ENCODE data around the gene DOCK4. TPM values are rescaled to one million over a fixed set of nuclear protein-coding genes. Genes with fewer than 3 reads are reported as not detected.

DOCK4 gene
- total RNA-seq, 1 experiment from 2014 or later: 3.4 TPM

DNA sequence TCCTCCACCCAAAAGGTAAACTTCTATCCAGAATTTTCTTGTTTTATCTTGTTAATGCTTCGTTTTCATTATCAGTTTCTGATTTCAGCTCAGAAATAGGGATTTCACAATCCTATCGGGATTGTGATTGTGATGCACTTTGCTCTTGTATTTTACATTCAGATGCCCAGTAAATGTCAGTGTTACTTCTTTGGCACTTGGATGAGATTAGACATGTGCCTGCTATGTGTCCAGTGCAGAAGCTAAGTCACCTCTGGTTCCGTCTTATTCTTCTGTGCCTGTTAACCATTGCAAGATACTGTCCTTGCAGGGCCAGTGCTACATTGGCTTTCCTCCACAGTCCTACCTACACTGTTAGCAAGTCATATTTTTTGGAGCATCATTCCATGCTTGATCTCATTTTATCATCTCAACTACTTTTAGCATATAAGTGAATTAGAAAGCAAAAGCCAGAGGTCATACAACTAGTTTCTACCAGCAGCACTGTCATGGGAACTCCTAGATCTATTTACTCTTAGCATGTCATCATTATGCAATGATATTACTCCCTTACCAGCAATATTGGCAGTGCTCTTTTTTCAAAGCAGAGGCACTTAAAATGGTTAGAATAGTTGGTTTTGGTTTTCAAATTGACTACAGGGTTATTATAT, 27.0 kb upstream of the DOCK4 start:
- H3K4me1 Mint-ChIP-seq (ENCODE audit: low read depth, unreplicated experiment): no peaks in the 10 kb centered on the region
- no peak for DNase-seq
- no TSS peak for BruUV-seq (replicated peaks)
- H3K36me3 Mint-ChIP-seq (ENCODE audit: insufficient read depth, unreplicated experiment): peaks cover 5% of the 10 kb centered on the region
- H3K9me3 Mint-ChIP-seq (ENCODE audit: low read depth, unreplicated experiment): peaks cover 8% of the 10 kb centered on the region
- intact Hi-C loops (cut with micrococcal nuclease; ENCODE audit: unreplicated experiment): no loop called here
- no peak overlapping the region for H3K27ac Mint-ChIP-seq (ENCODE audit: unreplicated experiment)
- H3K4me3 Mint-ChIP-seq (ENCODE audit: low read depth, unreplicated experiment): no peak overlapping the region
- CTCF ChIA-PET: no interaction called here
- H3K27me3 Mint-ChIP-seq (ENCODE audit: unreplicated experiment): no peaks in the 10 kb centered on the region
- TF ChIP-seq, protein P1, sequence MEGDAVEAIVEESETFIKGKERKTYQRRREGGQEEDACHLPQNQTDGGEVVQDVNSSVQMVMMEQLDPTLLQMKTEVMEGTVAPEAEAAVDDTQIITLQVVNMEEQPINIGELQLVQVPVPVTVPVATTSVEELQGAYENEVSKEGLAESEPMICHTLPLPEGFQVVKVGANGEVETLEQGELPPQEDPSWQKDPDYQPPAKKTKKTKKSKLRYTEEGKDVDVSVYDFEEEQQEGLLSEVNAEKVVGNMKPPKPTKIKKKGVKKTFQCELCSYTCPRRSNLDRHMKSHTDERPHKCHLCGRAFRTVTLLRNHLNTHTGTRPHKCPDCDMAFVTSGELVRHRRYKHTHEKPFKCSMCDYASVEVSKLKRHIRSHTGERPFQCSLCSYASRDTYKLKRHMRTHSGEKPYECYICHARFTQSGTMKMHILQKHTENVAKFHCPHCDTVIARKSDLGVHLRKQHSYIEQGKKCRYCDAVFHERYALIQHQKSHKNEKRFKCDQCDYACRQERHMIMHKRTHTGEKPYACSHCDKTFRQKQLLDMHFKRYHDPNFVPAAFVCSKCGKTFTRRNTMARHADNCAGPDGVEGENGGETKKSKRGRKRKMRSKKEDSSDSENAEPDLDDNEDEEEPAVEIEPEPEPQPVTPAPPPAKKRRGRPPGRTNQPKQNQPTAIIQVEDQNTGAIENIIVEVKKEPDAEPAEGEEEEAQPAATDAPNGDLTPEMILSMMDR (IDR thresholded peaks at IDR 0.05; ENCODE audit: unreplicated experiment): no peak

DNA sequence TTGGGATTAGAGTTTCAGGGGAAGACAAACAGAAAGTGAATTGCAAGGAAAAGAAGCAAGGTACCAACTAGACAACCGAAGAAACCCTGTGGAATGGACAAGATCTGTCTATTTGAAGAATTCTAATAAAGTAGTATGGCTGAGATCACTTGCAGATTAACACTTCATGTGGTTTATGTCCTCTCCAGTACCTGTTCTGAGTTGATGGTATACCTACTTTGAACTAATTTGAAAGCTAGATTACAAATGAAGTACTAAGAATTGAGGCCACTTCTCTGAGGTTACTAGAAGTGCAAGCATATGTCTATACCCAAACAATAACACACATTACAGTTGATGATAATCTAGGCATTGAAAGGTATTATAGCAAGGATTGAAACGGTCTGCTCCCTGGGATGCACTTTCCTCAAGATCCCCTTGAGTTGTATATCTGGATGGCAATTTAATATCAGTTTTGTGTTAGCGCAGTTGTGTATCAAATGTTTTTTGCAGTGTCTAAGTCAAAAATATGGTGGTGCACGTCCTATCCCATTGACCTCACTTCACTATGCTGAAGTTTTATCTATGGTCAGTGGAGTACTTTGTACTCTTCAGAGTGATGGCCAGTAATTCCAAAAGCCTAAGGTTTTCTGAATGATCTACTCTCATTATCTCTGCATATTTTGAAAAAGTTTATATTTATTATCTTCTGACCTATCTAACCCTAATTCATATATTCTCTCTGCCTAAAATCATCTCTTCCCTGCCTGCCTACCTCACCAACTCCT, 26.2 kb upstream of the DOCK4 start:
- Mint-ChIP-seq H3K9me3 (ENCODE audit: low read depth, unreplicated experiment) (peaks cover 5% of the 10 kb centered on the region), H3K27ac (ENCODE audit: unreplicated experiment) (no peak overlapping the region), H3K4me3 (ENCODE audit: low read depth, unreplicated experiment) (no peak overlapping the region), H3K27me3 (ENCODE audit: unreplicated experiment) (no peaks in the 10 kb centered on the region), H3K36me3 (ENCODE audit: insufficient read depth, unreplicated experiment) (peaks cover 5% of the 10 kb centered on the region), H3K4me1 (ENCODE audit: low read depth, unreplicated experiment) (no peaks in the 10 kb centered on the region)
- CTCF ChIA-PET: no interaction called here
- intact Hi-C loops (cut with micrococcal nuclease; ENCODE audit: unreplicated experiment): no loop called here
- no TSS peak for BruUV-seq (replicated peaks)
- TF ChIP-seq, protein P1 (IDR thresholded peaks at IDR 0.05; ENCODE audit: unreplicated experiment): no peak
- DNase-seq: no peak

DNA sequence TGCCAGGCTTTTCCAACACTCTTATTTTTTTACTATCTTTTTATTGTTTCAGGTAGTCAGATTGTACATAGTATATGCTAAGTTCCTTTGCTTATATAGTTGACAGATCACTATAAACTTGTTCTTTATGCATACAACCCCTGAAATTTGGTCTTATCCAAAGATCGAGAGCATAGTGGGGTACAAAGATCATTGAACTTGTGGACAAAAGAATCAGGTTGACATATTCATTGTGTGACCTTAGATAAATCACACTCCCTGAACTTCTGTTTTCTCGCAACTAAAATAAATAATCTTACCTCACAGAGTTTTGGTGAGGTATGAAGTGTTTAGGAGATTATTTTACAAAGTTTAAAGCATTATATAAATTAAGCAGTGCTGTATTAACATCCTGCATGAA, 22.4 kb upstream of the DOCK4 start:
- H3K9me3 Mint-ChIP-seq (ENCODE audit: low read depth, unreplicated experiment): no peaks in the 10 kb centered on the region
- no peaks in the 10 kb centered on the region for H3K36me3 Mint-ChIP-seq (ENCODE audit: insufficient read depth, unreplicated experiment)
- no peak overlapping the region for H3K27ac Mint-ChIP-seq (ENCODE audit: unreplicated experiment)
- H3K4me3 Mint-ChIP-seq (ENCODE audit: low read depth, unreplicated experiment): no peak overlapping the region
- CTCF ChIA-PET: no interaction called here
- H3K4me1 Mint-ChIP-seq (ENCODE audit: low read depth, unreplicated experiment): no peaks in the 10 kb centered on the region
- BruUV-seq (replicated peaks): no TSS peak
- no peak for DNase-seq
- H3K27me3 Mint-ChIP-seq (ENCODE audit: unreplicated experiment): no peaks in the 10 kb centered on the region
- intact Hi-C loops (cut with micrococcal nuclease; ENCODE audit: unreplicated experiment): no loop called here
- TF ChIP-seq, protein P1 (IDR thresholded peaks at IDR 0.05; ENCODE audit: unreplicated experiment): no peak

DNA sequence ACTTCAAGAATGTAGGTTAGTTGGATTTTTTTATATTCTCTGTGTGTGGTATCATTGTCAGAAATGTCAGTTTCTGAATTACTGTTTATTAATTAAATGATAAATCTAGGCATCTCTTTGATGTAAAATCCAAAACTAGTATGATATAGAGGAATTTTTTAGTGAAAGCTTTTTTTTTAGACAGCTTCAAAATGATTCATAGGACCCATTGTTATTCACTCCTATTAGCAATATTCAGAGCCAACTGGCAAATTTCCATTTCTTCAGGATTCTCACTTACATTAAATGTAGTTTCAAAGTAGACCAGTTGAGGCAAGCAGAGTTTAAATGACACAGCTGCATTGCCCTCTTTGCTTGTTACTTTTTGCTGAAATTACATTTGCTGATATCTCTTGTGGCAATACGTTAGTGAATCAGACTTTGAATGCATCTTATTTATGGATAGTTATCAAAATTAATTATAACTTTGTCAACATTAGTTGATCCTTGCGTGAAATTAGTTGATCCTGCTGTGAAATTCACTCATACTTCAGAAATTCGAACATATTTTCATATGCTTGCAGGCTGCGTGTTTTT, 20.6 kb upstream of the DOCK4 start:
- Mint-ChIP-seq H3K36me3 (ENCODE audit: insufficient read depth, unreplicated experiment) (no peaks in the 10 kb centered on the region), H3K27ac (ENCODE audit: unreplicated experiment) (no peak overlapping the region), H3K27me3 (ENCODE audit: unreplicated experiment) (no peaks in the 10 kb centered on the region), H3K9me3 (ENCODE audit: low read depth, unreplicated experiment) (no peaks in the 10 kb centered on the region), H3K4me1 (ENCODE audit: low read depth, unreplicated experiment) (no peaks in the 10 kb centered on the region), H3K4me3 (ENCODE audit: low read depth, unreplicated experiment) (no peak overlapping the region)
- DNase-seq: no peak
- no TSS peak for BruUV-seq (replicated peaks)
- CTCF ChIA-PET: no interaction called here
- TF ChIP-seq, protein P1 (IDR thresholded peaks at IDR 0.05; ENCODE audit: unreplicated experiment): no peak
- intact Hi-C loops (cut with micrococcal nuclease; ENCODE audit: unreplicated experiment): no loop called here

All from Calu3 (cell line).